Psoas muscle (tissue), 8 donors: ENCODE data around the gene TCTA. TPM values are rescaled to one million over a fixed set of nuclear protein-coding genes. Genes with fewer than 3 reads are reported as not detected.
"Not testable (repeated sequence)": the region's sequence is repeated elsewhere in the genome, so short reads cannot be mapped to it uniquely, and the experiment has no call there.

Experiments used
- ATAC-seq, 4 donors: fragments of 200-7000 bp; cut with Tn5 transposase; one replicate each; pipeline ENCODE4 v1.9.1; 2020; ENCODE audit warnings: moderate library complexity in 3 of 4, mild to moderate bottlenecking in 2 of 4
- DNase-seq, 2 donors: peaks; one replicate each; pipeline ENCODE4 v3.0.0-alpha.2; 2020
- H3K27ac ChIP-seq: fragments of 200-600 bp; one replicate; pipeline ENCODE4 v1.8.0; 2022
- H3K27me3 ChIP-seq, 3 donors: fragments of 200-600 bp in 1 of 3; one replicate each; pipeline versions ENCODE4 v1.6.1 to v1.8.0; 2013 to 2022; ENCODE audit warnings: low read length in 2 of 3, mild to moderate bottlenecking in 2 of 3, moderate library complexity in 1 of 3; ENCODE audit not compliant: insufficient read depth in 3 of 3
- H3K36me3 ChIP-seq, 2 donors: fragments of 200-600 bp in 1 of 2; one replicate each; pipeline versions ENCODE4 v1.6.1 to v1.8.0; 2013 to 2022; ENCODE audit warnings: low read depth in 1 of 2, mild to moderate bottlenecking in 1 of 2, moderate library complexity in 1 of 2; ENCODE audit not compliant: insufficient read depth in 1 of 2
- H3K4me1 ChIP-seq: fragments of 200-600 bp; one replicate; pipeline ENCODE4 v1.8.0; 2022
- H3K4me3 ChIP-seq: fragments of 200-600 bp; one replicate; pipeline ENCODE4 v1.8.0; 2022; ENCODE audit warnings: mild to moderate bottlenecking
- H3K9me3 ChIP-seq: fragments of 200-600 bp; one replicate; pipeline ENCODE4 v1.8.0; 2022
- CTCF ChIP-seq: fragments of 200-600 bp; IDR thresholded peaks from one replicate; pipeline ENCODE4 v1.8.0; 2022; ENCODE audit warnings: antibody characterized with exemption
- WGBS, 3 donors: extraction: QIAGEN DNeasy Blood & Tissue Kit; methylation state at CpG; one replicate each; pipeline versions ENCODE4 v1.1.6 to v1.1.7; 2013; 5-methylcytosine and 5-hydroxymethylcytosine counted together
- intact Hi-C, 2 donors: fragments of 100-400 bp; cut with DNase I; formaldehyde crosslinking; loops; one replicate each; pipeline versions ENCODE4 v1.11.0 to v1.14.2; 2022
- polyA plus RNA-seq, 3 donors: library from polyadenylated mRNA; stranded (reverse); fragments of 200-250 nt; gene quantifications; one replicate each; pipeline ENCODE4 v1.2.3, GENCODE V29; 2013
- total RNA-seq, 4 donors: library from RNA; stranded (reverse); fragmentation: NEBNext Ultra II Directional in 2 of 4; extraction: Animal tissue kit (Norgen Biotek cat#: 25700) in 2 of 4; gene quantifications; one replicate each; pipeline versions ENCODE4 v1.2.1 to v1.2.4, GENCODE V29; 2021 to 2023
- donor health status: healthy with polysubstance abuse.
- donor health status: DM: no; HTN: no; CAD: no; lungs with moderate emphysema.
- donor health status: Bipolar disorder and iron deficiency.
- donor health status: healthy.
- donor health status: DM: yes; HTN: yes; CAD: no.
- donor health status: DM: no; HTN: no; CAD: no.
- donor health status: DM: no; HTN: no; CAD: no.
- donor health status: DM: yes; HTN: yes; CAD: no.

TCTA gene
- total and polyA plus RNA-seq, 7 donors: 11.4 to 46.1 (median 18.1) TPM

- peak overlapping the region; percentile 48 for H3K27ac ChIP-seq
- peaks cover 2 to 13% of the 10 kb centered on the region in 2 donors for H3K36me3 ChIP-seq
- intact Hi-C loops: no loop called here
- H3K4me1 ChIP-seq: peaks cover 60% of the 10 kb centered on the region
- 31 to 56% (median 45%) methylated on average over 4 of the region's 4 CpGs for WGBS, 3 donors
- TF ChIP-seq CTCF: no peak
- ATAC-seq (peak; percentile 58 to 79 (median 71)), DNase-seq (no peak)
- no peaks in the 10 kb centered on the region for H3K27me3 ChIP-seq
- H3K4me3 ChIP-seq: no peak overlapping the region
- no peaks in the 10 kb centered on the region for H3K9me3 ChIP-seq
These were observed 14.8 kb upstream of the TCTA start for GRCh38 chr3:49397470-49397869.

GRCh38 chr3:49399461-49399860 is 12.8 kb upstream of the TCTA start:
- Histone ChIP-seq H3K4me3 (no peak overlapping the region), H3K36me3 (peaks cover 2 to 20% of the 10 kb centered on the region in 2 donors), H3K27ac (no peak overlapping the region), H3K27me3 (no peaks in the 10 kb centered on the region), H3K4me1 (peaks cover 51% of the 10 kb centered on the region), H3K9me3 (no peaks in the 10 kb centered on the region)
- intact Hi-C loops: no loop called here
- 96 to 97% (median 96%) methylated on average over 3 of the region's 3 CpGs for WGBS, 3 donors
- TF ChIP-seq CTCF: no peak
- peak in 1 of 2 donors; percentile 26 for DNase-seq
- ATAC-seq: peak in 3 of 4 donors; percentile 30 to 48 (median 33)

- no peaks in the 10 kb centered on the region for H3K27me3 ChIP-seq
- H3K36me3 ChIP-seq: peaks cover 0 to 9% of the 10 kb centered on the region in 2 donors
- WGBS, 3 donors: 80 to 86% (median 83%) methylated on average over 2 of the region's 2 CpGs
- no peak for ATAC-seq
- intact Hi-C loops: no loop called here
- H3K27ac ChIP-seq: no peak overlapping the region
- H3K9me3 ChIP-seq: no peaks in the 10 kb centered on the region
- H3K4me1 ChIP-seq: peaks cover 72% of the 10 kb centered on the region
- no peak for TF ChIP-seq CTCF
- DNase-seq: no peak
- no peak overlapping the region for H3K4me3 ChIP-seq
These were observed 10.5 kb upstream of the TCTA start for GRCh38 chr3:49401766-49402165.

GRCh38 chr3:49403891-49404290 is 8.3 kb upstream of the TCTA start:
- Histone ChIP-seq H3K27me3 (no peaks in the 10 kb centered on the region), H3K4me3 (no peak overlapping the region), H3K9me3 (no peaks in the 10 kb centered on the region), H3K27ac (peak overlapping the region; percentile 26), H3K36me3 (peaks cover 0 to 9% of the 10 kb centered on the region in 2 donors), H3K4me1 (peaks cover 66% of the 10 kb centered on the region)
- DNase-seq (no peak), ATAC-seq (no peak)
- 85 to 97% (median 96%) methylated on average over 5 of the region's 5 CpGs for WGBS, 3 donors
- TF ChIP-seq CTCF: no peak
- intact Hi-C loops: no loop called here

- WGBS, 3 donors: 16 to 20% (median 18%) methylated on average over 9 of the region's 9 CpGs
- intact Hi-C loops: loop anchor here in 1 of 2 donors (5.0 kb wide), 1 partner anchor 43 kb away; no protein-coding TSS in a partner anchor
- Histone ChIP-seq H3K27ac (peak overlapping the region; percentile 99), H3K4me1 (peaks cover 63% of the 10 kb centered on the region), H3K4me3 (peak overlapping the region; percentile 41)
- H3K36me3 ChIP-seq, H3K27me3 ChIP-seq, H3K9me3 ChIP-seq: not testable (repeated sequence)
- ATAC-seq: peak in 3 of 4 donors; percentile 23 to 59 (median 28)
- DNase-seq: peak in 1 of 2 donors; percentile 48
These were observed 6.7 kb upstream of the TCTA start for GRCh38 chr3:49405570-49405969.
